Erythroblast (primary cell): ENCODE measurements around the gene CDYL.

Experiments
- DNase-seq, 2 experiments: peaks; one replicate each; lab custom pipeline; 2025; lab: John Stamatoyannopoulos, UW
- GATA1 ChIP-seq: IDR thresholded peaks from 2 replicates; pipeline ENCODE4 v1.6.1; 2011; ENCODE audit warnings: low read depth, mild to moderate bottlenecking, control low read depth, low read length, moderate library complexity
- POLR2A ChIP-seq: IDR thresholded peaks from 2 replicates; pipeline ENCODE4 v1.6.1; 2011; ENCODE audit warnings: mild to moderate bottlenecking, low read length

CDYL gene

DNA sequence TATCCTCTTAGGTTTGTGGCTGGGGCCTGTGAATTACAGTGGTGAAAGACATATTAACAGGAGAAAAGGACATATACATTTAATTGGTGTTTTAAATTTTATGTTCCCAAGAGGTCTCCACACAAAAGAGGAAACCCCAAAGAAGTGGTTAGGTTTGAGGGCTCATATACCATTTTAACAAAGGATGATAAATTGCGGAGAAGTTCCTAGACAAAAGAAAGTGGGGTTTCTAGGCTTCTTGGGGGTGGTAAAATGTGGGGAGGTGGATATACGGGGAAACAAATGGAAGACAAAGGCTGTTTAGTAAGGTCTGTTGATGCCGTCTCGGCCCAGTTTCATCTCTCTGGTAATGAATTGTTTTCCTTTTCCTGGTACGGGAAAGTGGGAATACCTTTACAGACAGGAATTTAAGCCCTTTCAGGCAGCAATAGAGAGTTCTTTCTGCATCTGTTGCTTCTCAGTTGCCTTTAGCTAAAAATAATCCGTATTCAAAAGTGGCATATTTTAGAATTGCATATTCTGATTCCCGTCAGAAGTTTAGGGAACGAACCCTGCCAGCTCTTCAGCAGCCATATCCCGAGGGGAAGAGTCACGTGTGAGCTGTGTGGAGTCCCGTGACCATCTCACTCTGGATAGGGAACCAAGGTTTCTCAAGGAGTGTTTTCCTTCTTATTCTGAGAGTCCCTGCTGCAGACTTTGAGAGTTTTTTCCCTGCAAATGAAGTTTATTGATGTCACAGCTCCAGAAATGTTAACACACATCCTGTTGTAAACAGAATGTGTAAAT is 123.2 kb downstream of the CDYL start:
- no peak for DNase-seq
- no peak for TF ChIP-seq GATA1
- no peak for TF ChIP-seq POLR2A

- TF ChIP-seq POLR2A: no peak
- TF ChIP-seq GATA1: no peak
- DNase-seq: no peak
These were observed 125.3 kb downstream of the CDYL start for GRCh38 chr6:4901386-4902061.

DNA sequence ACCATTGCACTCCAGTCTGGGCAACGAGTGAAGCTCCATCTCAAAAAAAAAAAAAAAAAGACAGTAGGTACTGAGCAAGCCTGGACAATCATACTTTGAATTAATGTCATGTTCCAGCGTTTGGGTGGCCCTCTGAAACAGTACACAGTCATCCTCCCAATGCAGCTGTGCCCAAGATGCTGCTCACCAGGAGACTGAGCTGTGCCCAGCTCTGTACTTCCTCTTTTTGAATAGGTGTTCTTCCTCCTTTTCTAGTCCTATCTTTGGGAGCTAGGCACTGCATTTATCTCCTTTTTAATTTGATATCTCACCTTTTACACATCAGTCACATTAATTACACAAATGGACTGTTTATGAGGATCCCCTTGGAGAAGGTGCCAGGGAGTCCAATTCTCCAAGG is 126.2 kb downstream of the CDYL start:
- no peak for DNase-seq
- TF ChIP-seq POLR2A (no peak), GATA1 (no peak)

DNA sequence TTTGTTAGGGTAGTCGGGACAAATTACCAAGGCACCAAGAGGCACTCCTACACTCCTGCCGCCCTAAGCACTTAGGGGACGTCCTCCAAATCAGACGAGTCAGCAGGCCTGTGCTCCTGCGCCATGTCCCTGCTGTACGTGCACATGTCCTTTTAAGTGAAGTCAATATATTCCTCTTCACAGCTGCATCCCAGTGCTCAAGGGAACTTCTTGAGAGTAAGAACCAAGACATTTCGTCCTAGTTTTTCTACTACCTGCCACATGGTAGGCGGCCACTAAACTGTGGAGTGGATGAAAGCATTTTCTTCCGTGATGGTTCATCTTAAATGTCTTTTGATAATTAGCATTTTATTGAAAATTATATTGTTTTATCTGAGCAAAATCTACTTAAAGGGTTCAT is 126.9 kb downstream of the CDYL start:
- TF ChIP-seq GATA1 (no peak), POLR2A (no peak)

DNA sequence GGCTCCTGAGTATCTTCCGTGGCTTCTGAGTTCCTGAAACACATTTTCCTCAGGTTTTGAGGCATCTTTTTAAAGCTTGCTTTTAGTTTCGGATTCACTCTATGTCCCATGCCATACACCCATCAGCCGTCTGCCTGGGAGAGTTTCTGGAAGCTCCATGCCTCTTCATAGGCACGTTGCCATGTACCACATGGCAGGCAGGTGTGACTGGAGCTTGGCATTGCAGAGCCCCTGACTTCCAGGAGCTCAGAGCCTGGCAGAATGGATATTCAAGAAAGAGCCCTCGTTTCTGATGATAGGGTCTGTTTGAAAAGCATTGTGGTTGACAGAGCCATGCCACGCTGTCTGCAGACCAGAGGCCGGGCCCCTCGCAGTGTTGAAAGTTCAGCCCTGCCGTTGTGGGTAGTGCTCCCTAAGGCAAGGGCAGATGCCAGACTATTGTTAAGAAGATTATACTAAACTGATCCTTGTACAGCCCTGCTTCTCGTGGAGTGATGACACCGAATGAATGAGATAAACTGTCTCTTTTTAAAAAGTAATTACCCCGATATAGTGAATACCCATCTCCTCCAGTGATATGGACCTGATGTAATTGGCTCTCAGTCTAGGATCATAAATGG is 127.7 kb downstream of the CDYL start:
- no peak for DNase-seq
- TF ChIP-seq GATA1 (no peak), POLR2A (no peak)

More for the DNA sequence above, 126.9 kb downstream of the CDYL start:
- DNase-seq: no peak

GRCh38 chr6:4904461-4905025 is 128.3 kb downstream of the CDYL start:
- no peak for DNase-seq
- TF ChIP-seq POLR2A (no peak), GATA1 (no peak)

GRCh38 chr6:4905826-4906225 is 129.6 kb downstream of the CDYL start:
- DNase-seq: peak in 1 of 2 experiments; percentile 39
- no peak for TF ChIP-seq POLR2A
- TF ChIP-seq GATA1: no peak

- DNase-seq: peak; percentile 56 to 79
- TF ChIP-seq GATA1 (no peak), POLR2A (no peak)
These were observed 130.4 kb downstream of the CDYL start for GRCh38 chr6:4906293-4907276.

GRCh38 chr6:4907602-4908001 is 131.4 kb downstream of the CDYL start:
- DNase-seq: no peak
- TF ChIP-seq GATA1: no peak

- peak in 1 of 2 experiments; percentile 35 for DNase-seq
- TF ChIP-seq GATA1 (no peak), POLR2A (no peak)
These were observed 131.9 kb downstream of the CDYL start for GRCh38 chr6:4908062-4908461.

DNA sequence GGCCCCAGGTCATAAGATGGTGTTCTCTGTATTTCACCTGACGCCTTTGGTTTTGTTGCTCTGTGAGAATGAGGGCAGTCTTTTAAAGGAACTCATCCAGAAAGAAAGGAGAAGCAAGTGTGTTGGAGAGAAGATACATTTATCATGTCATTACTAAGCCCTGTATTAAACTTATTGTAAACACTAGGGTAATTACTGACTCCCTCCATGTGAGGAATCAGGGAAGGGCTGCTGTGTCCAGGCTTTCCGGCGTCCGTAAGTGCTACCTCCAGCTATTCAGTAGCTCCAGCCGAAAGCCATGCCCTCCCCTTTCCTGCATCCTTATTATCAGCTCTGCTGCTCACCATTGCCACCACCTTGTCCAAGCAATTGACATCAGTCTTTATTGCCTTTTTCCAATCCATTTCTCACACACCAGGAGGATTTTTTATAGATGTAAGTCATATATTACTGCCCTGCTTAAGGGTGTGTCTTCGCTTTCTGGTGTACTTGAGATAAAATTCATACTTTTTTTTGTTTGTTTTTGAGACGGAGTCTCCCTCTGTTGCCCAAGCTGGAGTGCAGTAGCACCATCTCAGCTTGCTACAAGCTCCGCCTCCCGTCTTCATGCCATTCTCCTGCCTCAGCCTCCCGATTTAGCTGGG is 133.0 kb downstream of the CDYL start:
- TF ChIP-seq POLR2A (no peak), GATA1 (no peak)
- peak; percentile 66 to 76 for DNase-seq

- no peak for TF ChIP-seq GATA1
- TF ChIP-seq POLR2A: no peak
- DNase-seq: peak in 1 of 2 experiments; percentile 49
These were observed 134.0 kb downstream of the CDYL start for GRCh38 chr6:4910037-4910760.
